ENCODE results near the gene TM9SF1.

The TM9SF1 gene

DNA sequence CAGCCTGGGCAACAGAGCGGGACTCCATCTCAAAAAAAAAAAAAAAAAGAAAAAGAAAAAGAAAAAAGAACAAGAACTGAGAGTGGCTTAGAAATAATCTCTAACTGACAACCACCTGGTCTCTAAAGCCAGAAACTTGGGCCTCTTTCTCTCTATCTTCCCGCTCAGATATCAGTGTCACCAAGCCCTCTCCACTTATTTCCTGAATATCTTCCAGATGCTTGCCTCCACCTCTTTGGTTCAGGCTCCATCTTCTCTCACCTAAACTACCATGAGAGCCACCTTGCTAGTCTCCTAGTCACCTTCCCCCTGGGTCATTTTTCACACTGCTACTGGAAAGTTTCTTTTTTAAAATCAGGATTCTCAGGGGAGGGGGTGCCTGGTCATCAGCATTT lies 1.8 kb upstream of the TM9SF1 start:
- DNase-seq (ENCODE audit: low read depth, low spot score): no peak

DNA sequence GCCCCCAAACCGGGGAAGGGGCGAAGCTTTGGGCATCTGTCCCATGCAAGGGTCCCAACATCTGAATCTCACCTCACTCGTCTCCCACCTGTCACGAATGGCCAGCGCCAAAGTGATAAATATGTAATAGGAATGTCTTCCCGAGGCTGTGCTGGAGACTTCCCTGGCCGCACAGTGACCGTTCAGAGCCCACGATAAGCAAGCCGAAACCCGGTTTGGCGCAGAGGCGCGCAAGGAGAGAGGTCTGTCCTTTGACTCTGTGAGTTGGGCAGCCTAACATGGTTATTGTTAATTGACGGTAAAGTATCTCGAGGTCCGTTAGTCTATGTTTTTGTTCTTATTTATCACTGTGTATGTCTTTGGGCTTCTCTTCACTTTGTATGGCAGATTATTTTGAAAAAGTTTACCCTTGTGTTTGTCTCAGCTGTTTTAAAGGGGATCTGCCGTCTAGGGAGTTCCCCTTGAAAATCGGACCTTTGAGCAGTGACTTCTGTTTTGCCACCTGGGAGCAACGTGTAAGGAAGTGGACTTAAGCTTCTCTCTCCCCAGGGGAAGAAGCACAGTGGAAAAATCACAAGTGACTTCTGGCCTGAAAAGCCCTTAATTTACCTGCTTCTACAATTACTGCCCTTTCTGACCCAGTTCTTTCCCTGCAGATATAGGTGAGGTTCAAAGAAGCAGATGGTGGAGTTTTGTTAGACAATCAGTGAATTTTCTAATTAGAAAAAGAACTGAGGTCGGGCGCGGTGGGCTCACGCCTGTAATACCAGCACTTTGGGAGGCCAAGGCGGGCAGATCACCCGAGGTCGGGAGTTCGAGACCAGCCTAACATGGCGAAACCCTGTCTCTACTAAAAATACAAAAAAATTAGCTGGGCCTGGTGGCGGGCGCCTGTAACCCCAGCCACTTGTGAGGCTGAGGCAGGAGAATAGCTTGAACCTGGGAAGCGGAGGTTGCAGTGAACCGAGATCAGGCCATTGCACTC lies 1.1 kb upstream of the TM9SF1 start:
- no peak for DNase-seq (ENCODE audit: low read depth, low spot score)

DNA sequence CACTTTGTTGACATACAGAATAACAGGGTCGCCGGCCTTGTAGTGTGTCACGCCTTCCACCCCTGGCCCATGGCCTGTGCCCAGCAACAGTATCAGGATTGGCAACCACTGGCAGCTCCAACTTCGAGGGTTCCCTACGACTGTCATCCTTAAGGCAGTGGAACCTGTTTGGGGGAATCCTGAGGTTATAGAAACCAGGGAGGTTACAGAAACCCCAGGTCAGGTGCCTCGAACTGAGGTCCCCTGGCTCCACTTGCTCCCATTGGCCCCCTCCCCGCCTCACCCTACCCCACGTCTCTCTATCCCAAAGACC lies 412 bp downstream of the TM9SF1 start:
- DNase-seq (ENCODE audit: low read depth, low spot score): peak; percentile 12

DNA sequence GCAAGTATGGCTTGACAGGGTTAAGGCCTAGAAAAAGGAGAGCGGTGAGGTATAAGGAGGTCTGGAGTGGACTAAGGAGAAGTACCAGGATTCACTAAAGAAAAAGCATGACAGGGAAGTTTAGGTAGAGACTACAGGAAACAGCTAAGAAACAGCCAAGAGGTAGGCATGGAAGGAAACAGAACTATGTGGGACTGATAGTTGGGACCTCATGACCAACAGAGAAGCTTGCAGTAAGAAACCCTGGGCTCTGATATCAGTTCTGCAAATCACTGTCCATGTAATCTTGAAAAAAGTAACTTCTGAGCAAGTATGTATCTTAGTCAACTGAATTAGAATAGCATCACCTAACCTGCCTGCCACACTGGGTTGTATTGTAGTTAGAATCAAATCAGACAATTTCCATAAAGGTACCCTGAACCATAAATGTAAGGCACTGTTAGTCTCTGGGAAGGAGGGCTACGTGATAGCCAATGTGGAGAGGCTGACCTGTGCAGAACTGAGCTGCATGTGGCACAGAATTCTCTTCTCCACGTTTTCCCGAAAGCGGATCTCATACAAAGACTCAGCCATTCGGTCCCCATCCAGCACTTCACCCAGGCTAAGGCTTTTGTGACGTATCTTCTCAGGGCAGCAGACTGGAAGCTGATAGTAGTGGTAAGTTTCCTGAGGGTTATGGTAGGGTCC lies 912 bp downstream of the TM9SF1 start:
- DNase-seq (ENCODE audit: low read depth, low spot score): no peak

DNA sequence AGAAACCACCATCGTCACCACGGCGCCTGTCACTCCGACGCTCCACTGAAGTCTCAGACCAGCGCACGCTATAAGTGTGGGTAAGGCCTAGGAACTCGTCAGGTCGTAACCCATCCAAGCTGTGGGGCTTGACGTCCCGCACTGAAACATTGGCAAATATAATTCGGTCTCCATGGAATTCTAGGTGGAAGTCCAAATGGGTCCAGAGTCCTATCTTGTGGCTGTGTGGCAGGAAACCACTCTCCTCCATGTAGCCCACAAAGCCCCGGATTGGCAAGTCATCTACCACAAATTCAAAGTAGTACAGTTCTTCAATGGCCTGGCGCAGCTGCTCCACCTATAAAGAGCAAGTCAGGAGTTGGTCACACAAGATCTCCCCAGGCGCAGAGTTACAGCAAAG lies 2.3 kb downstream of the TM9SF1 start:
- no peak for DNase-seq (ENCODE audit: low read depth, low spot score)

DNA sequence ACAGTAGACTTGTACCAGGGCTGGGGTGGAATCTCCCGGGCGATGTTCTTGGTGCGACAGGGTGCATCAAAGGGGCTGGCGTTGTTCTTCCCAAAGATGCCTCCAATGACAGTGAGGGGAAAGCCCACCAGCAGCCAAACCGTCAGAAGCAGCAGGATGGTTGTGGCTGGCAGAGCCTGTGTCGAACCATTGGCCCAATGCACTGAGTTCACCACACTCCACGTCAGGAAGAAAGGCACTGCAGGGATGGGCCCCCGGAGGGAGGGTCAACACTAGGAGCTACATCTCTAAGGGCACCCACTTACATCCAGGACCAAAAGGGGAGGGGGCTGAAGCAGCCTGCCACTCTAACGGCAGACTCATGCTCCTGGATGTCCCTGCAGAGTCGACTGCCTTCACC lies 4.8 kb downstream of the TM9SF1 start:
- DNase-seq (ENCODE audit: low read depth, low spot score): no peak

DNA sequence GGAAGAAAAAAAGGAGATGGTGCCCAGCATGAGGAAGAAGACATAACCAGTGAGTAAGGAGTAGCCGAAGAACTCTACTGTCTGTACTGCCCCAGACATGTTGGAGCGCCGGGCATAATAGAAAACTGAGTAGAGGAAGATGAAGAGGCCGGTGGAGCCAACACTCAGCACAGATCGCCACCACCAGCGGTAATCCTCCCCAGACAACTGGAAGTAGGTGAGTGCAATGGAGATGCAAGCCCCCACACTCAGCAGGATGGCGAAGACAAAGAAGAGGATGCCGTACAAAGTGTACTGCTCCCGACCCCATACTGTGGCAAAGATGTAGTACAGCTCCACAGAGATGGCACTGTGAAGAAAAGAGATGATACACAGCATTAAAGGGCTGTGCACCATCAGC lies 5.8 kb downstream of the TM9SF1 start:
- DNase-seq (ENCODE audit: low read depth, low spot score): no peak

DNA sequence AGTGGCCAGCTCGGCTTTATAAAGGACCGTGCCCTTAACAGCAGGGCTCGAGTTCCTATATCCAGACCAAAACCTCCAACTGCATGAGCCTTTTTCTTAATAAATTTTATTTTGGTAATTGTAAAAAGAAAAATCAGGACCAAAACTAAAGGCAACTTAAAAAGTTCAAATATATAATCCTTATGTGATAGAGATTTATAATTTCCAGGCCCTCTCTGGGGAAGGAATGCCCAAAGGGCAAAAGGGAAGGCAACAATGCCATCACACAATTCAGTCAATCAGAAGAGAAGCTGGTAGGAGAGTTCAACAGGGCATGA lies 6.2 kb downstream of the TM9SF1 start:
- DNase-seq (ENCODE audit: low read depth, low spot score): no peak

DNA sequence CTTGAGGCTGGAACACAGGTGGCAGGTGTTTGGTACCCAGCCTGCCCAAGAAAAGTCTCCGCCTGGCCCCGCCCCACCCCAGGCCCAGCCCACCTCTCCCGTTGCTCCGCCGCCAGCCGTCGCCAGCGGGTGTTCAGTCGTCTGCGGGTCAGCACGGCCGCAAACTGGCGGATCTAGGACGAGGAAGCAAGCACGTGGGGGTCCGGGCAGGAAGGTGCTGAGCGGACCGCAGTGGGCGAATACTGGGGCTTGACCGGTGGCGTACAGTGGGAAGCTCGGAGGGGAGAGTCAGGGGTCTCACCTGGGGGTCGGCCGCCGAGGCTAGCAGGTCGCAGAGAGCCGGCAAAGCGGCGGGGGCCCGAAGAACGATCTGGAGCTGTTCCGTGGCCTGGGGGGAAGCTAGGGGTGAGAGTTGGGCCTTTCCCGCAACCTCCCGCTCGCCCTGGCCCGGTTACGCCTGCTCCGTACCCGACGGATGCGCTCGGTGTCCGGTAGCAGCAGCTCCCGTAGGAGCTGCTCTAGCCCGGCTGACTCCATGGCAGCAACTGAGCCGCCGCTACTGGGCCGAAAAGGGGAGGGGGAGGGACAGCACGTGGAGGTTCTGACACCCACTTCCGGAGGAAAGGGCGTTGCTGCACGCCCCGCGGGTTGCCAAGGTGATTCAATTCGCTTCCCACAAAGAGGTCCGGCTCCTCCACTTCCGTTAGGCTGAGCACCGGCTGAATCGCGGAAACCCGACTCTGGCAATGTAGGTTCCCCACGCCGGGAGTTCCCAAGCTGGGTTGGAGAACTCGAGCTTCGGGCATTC lies 6.8 kb downstream of the TM9SF1 start, which contains the start of gene IPO4:
TSS of gene IPO4 (minus strand) at position 566 of the 808 bp plus-strand sequence. CDS start at position 537, 29 bp downstream.
- peak; percentile 99 for DNase-seq (ENCODE audit: low read depth, low spot score)

DNA sequence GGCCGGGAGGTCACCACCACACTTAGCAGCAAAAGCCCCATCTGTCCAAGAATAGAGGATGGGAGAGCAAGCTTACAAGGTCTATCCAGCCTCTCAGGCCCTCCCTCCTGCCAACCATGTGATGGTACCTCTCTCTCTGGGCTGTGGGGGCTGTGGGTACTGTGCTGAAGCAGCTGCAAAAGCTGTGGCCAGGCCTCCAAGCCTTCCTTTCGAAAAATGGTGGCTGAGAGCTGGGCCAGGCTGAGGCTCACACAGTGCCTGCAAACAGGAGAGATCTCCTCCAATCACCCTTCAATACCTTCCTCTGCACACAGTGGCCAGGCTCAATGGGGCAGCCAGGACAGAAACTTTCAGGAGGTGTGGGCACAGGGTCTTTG lies 7.7 kb downstream of the TM9SF1 start:
- no peak for DNase-seq (ENCODE audit: low read depth, low spot score)

DNA sequence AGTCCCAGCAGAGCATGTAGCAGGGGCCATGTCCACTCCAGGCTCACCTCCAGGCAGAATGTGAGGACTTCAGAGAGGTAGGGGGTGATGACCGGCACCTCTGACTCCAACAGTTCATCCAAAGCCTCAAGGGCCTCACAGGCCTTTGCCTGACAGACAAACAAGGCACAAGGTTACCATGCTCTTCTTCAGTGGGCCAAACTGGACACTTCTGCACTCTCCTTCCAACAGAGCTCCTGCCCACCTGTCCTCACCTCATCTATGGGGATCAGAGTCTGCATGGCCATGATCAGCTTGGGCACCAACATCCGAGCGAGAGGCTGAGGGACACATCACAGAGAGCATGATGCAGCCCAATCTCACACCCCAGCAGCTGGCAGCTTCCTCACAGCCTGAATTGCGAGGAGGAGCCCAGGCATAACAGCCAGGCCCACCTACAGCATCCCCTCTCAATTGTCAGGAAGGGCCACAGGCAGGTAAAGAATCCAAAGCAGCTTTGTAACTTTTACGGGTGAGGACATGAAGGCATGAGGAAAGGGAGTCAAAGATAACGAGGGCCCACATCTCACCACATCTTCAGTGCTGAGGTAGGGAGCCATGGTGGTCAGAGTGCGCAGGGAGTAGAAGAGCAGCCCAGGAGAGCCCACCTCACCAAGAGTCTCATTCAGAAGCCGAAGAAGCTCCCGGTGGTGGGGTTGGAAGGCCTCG lies 8.3 kb downstream of the TM9SF1 start:
- DNase-seq (ENCODE audit: low read depth, low spot score): no peak

DNA sequence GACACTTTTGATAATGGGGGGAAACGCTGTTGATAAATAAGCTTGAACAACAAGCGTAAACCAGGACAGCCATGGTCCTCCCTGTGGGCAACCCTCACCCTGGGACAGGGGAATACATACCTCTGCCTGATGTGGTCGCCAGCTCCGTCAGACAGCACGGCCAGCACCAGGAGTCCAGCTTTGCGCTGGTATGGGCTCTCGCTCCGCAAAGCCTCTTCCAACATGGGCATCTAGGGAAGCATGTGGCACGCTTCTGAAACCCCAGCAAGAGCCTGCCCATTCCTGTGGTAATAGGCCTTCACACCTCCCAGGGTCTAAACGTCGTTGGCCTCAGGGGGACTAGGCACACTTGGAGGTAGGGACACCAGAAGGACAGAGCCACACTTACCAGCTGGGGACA lies 9.5 kb downstream of the TM9SF1 start:
- DNase-seq (ENCODE audit: low read depth, low spot score): no peak

DNA sequence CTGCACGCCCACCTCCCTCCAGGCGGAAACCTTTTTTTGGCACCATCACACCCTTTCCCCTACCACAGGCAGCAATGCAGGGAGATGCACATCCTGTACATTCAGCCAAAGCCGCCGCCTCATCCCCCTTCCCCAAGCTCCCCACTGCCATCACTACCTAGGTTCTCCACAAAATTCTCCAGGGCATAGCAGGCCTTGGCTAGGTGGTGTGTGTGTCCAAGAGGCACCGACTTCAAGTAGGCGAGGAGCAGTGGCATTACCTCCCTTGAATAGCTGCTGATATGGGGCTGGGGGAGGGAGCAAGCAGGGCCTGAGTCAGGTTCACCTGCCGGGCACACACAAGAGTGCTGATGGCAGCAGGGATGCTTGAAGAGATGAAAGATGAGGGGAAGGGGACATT lies 10.2 kb downstream of the TM9SF1 start:
- no peak for DNase-seq (ENCODE audit: low read depth, low spot score)

DNA sequence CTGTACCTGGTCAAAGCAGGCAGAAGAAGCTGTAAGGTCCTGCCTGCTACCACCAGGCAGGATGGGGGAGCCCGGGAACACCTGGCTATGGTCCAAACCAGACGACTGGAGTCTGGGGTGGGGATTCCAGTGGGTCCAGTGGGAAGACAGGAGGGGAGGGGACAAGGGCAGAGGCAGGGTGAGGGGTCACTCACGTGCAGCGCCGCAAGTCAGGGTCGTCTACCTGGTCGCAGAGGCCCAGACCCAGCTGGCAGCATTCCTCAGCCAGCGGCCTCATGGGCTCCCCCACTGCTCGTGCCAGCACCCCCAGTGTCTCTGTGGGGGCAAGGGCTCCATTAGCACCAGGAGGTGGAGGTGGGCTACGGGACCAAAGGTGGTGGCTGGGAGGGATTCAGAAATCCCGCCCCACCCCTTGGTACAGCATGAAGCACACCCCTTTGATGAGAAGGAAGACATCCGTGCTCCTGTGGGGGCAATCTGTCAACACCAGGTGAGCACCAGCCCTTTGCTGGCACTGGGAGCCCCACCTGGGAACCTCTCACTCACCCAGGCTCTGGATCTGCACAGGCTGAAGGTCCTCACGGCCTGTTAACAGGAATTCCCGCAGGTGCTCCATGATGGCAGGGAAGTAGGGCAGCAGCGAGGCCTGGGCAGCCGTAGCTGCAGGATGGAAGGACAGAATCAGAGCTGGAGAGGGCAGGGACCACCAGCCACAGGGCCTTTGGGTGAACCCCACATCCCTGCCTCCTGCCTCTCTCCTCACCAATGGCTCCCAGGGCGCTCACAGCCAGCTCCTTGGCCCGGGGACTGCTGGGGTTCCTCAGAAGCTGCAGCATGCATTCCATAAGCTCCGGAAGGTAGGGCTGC lies 10.9 kb downstream of the TM9SF1 start:
- DNase-seq (ENCODE audit: low read depth, low spot score): no peak

DNA sequence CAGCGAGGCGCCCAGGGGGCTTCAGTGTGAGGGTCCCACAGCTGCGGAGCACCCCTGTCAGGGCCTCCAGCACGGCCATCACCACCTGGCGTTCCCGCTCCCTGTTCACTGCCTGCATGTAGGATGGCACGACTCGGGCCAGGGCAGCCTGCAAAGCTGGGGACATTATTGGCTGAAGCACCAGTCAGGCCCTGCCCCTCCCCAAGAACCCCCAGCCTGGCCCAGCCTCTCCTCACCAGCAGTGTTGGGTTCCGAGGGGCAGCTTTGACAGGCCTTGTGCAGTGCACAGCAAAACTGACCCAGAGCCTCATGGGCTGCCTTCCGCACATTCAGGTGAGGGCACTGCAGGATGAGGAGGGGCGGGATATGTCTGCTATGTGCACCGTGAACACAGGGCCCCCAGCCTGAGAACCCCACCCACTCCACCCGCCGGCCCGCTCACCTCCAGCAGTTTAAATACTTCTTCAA lies 12.2 kb downstream of the TM9SF1 start:
- DNase-seq (ENCODE audit: low read depth, low spot score): no peak

DNA sequence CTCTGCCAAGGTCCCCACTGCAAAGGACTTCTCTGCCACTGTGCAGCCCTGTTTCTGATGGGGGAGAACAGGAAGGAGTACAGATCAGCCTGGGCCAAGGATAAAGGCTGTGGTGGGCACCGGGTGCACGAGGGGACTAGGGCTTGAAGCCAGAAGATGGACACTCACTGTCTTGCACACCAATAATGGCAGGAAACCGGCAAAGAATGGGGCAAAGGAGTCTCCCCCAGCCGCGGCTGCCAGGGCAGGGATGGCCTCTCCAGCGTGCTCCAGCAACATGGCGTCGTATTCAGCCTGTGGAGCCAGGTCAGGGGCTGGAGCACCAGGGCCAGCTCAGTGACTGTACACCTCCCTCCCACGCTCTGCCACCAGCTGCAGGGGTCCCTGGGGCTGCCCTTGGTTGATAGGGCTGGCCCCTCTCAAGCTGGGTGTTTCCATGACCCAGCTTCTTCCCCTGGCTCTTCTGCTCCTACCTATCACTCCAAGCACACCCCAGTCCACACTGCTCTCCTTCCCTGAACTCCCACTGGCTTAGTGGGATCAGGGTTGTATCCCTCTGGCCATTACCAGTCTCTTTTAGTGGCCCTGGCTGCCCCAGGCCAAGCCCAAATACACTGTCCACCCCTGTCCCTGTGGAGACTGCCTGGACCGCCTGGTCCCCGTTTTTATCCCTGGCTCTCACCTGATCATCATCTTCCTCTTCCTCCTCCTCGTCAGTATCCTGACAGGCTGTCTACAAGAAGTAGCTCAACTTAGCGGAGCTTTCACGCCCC lies 12.9 kb downstream of the TM9SF1 start:
- no peak for DNase-seq (ENCODE audit: low read depth, low spot score)

DNA sequence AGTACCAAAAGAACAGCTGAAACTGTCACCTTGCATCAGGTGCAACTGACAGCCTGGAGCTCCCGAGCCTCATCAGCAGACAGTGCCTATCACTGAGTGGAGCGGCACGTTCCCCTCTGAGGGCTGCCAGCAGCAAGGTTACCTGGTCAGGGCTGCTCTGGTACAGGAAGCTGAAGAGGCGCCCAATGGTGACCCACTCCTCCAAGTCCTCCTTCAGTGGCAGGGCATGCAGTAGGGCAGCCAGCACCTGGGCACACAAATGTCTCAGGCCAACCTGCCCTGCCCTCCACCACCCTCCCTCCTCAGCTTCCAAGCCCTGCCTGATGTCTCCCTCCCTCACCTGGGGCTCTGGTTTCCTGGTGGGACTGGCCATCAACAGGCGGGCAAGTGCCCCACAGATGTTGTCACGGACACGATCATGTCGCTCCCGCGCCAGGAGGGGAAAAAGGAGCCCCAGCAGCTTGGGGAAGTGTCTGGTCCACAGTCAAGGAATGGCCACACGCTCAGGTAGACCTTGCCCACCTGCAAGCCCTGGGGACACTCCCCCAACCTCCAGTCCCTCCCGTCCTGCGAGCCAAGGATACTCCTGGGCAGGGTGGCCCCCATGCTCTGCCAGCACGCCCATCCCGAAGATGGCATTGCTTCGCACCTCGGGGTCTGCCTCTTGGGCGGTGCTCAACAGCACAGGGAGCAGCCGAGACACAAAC lies 13.7 kb downstream of the TM9SF1 start:
- no peak for DNase-seq (ENCODE audit: low read depth, low spot score)

DNA sequence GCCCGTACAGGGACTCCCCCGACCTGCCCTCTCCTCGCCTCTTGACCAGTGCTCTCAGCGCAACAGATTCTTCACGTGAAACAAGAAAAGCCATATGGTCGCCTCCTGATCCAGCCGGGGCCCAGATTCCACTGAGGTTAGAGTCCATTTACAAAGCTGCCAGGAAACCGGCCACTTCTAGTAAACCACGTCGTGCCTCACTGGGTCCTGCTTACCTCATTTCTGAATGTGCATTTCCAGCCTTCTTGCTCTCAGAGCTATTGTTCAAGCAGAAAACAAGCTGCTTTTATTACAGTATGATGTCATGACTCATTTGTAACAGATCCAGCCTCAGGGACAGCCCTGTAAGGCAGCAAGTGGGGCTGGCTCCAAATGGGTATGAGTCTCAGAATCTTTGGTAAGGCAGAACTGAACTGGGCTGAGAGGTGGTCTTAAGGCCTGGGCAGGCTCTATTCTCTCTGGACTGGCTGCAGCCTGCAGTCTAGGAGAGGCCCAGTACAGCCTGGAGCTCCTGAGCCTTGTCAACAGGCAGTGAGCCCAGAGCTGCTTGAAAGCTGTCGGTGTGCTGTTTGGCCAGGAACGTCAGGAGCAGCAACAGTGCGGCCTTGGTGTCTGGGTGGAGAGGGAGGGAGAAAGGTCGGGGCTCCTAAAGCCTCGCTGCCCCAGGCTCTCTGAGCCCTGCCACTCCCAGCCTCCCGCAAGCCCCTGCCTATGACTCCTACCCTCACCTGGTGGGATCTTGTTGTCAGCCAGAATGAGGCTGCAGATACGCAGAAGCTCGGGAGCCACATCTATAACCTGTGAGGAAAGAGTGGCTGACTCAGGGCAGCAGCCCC lies 15.1 kb downstream of the TM9SF1 start:
- peak; percentile 91 for DNase-seq (ENCODE audit: low read depth, low spot score)
